ENCODE data around the gene PHYKPL. TPM values are rescaled to one million over a fixed set of nuclear protein-coding genes. Genes with fewer than 3 reads are reported as not detected.

The PHYKPL gene
- total RNA-seq, 1 experiment from 2014 or later = 41.7 TPM

- TF ChIP-seq STAT6 (CRISPR knock-in tag; conservative IDR thresholded peaks at IDR 0.05; ENCODE audit: low read depth) = no peak
- no peak for TF ChIP-seq FOXJ3 (CRISPR knock-in tag; IDR thresholded peaks at IDR 0.05; ENCODE audit: borderline replicate concordance)
- TF ChIP-seq ZNF396 (CRISPR knock-in tag; IDR thresholded peaks at IDR 0.05; ENCODE audit: borderline replicate concordance) = no peak
- TF ChIP-seq E2F4 (CRISPR knock-in tag; IDR thresholded peaks at IDR 0.05; ENCODE audit: borderline replicate concordance, low read depth) = no peak
Measured at GRCh38 chr5:178212241-178213002, 20.2 kb downstream of the PHYKPL start (continued).

GRCh38 chr5:178211095-178212048, 21.2 kb downstream of the PHYKPL start:
- DNase-seq (ENCODE audit: low spot score) (no peak), ATAC-seq (no peak)
- no peak overlapping the region for H3K4me3 Mint-ChIP-seq
- peak overlapping the region; percentile 49 for H3K27ac Mint-ChIP-seq
- CTCF ChIA-PET = interaction anchor here (1.2 to 1.6 kb wide), 2 partner anchors 14 to 24 kb away, joined by 3 to 4 read pairs; no protein-coding TSS in a partner anchor
- H3K9me3 Mint-ChIP-seq = no peaks in the 10 kb centered on the region
- H3K36me3 Mint-ChIP-seq = peaks cover 88% of the 10 kb centered on the region
- POLR2A ChIA-PET = interaction anchor here (0.6 to 1.8 kb wide), 4 partner anchors 9 to 71 kb away, joined by 3 to 7 read pairs (median 4); no protein-coding TSS in a partner anchor
- no peaks in the 10 kb centered on the region for H3K27me3 Mint-ChIP-seq (ENCODE audit: low read depth)
- H3K4me1 Mint-ChIP-seq = peaks cover 21% of the 10 kb centered on the region
- TF ChIP-seq ZBTB43 (CRISPR knock-in tag; IDR thresholded peaks at IDR 0.05) (no peak), ZNF121 (CRISPR knock-in tag; IDR thresholded peaks at IDR 0.05) (no peak), ESRRA (CRISPR knock-in tag; IDR thresholded peaks at IDR 0.05; ENCODE audit: borderline replicate concordance) (no peak), ZNF532 (CRISPR knock-in tag; IDR thresholded peaks at IDR 0.05; ENCODE audit: borderline replicate concordance) (peak; percentile 65; the same call in 1 of the 2 replicates), AR (CRISPR knock-in tag; IDR thresholded peaks at IDR 0.05) (peak; percentile 70; the same call in 1 of the 2 replicates), ZNF396 (CRISPR knock-in tag; IDR thresholded peaks at IDR 0.05; ENCODE audit: borderline replicate concordance) (no peak), HMGA2 (CRISPR knock-in tag; IDR thresholded peaks at IDR 0.05) (peak; percentile 5; the same call in 1 of the 2 replicates), CREB1 (CRISPR knock-in tag; IDR thresholded peaks at IDR 0.05) (0 out of 2 replicates have a peak, but pooled peaks have one; percentile 55), TP53 (CRISPR knock-in tag; IDR thresholded peaks at IDR 0.05) (no peak), NFATC4 (CRISPR knock-in tag; IDR thresholded peaks at IDR 0.05) (peak; percentile 73), EMX1 (CRISPR knock-in tag; IDR thresholded peaks at IDR 0.05) (0 out of 2 replicates have a peak, but pooled peaks have one; percentile 60)

Measured in WTC11 (cell line).